WI38 (cell line): ENCODE measurements around the gene CAP1.
"Not testable (repeated sequence)": the region's sequence is repeated elsewhere in the genome, so short reads cannot be mapped to it uniquely, and the experiment has no call there.

Experiments
- H3K4me3 ChIP-seq: 2 replicates; pipeline ENCODE4 v1.5.1; 2011; ENCODE audit warnings: low read depth, mild to moderate bottlenecking, control low read depth, low read length
- CTCF ChIP-seq: IDR thresholded peaks from 2 replicates; pipeline ENCODE4 v1.5.1; 2012; ENCODE audit warnings: low read depth, mild to moderate bottlenecking, control low read depth, low read length

CAP1 gene

GRCh38 chr1:40034869-40035268, 5.7 kb upstream of the CAP1 start:
- H3K4me3 ChIP-seq: no peak overlapping the region
- no peak for TF ChIP-seq CTCF

DNA sequence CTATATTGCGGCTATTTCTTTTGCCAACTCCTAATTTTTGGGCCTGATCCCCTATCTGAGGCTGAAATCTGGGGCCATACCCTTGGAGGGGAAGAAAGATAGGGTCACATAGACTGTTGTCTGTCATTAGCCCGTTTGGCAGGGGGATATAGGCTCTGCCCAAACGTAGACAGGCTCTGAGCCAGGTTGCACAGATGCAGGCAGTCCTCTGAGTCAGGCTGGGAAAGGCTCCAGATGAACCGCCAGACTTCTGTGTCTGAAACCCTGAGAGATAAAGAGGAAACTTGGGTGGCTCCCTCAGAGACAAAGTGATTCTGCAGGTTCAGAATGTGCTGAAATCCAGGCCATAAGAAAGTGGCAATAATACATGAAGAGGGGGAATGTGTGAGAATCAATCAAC, 4.0 kb upstream of the CAP1 start:
- H3K4me3 ChIP-seq: no peak overlapping the region
- no peak for TF ChIP-seq CTCF

- H3K4me3 ChIP-seq: not testable (repeated sequence)
Measured at GRCh38 chr1:40037254-40037653, 3.3 kb upstream of the CAP1 start.

- TF ChIP-seq CTCF: no peak
- no peak overlapping the region for H3K4me3 ChIP-seq
Measured at GRCh38 chr1:40038697-40039096, 1.8 kb upstream of the CAP1 start.

DNA sequence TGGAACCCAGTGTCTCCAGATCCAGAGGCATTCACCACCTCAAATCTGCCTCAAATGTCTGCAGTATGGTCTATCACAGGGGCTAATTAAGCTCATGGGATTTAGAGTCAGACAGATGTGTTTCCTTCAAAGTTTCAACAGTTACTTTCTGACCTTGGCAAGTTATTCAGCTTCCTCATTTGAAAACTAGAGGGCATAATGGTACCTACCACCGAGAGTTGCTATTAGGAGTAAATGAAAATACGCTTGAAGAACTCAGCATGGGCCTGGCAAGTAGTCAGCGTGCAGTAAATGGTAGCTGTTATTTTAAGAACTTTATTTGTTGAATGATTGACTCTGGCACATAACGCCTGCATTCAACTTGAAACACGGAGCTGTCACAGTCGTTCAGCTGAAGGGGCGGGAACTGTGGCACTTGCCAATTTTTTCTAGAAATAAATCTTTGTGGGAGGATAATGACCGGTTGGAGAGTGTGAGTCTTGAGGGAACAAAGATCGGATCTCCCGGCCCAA, 1.2 kb upstream of the CAP1 start:
- peak overlapping the region; percentile 99 for H3K4me3 ChIP-seq
- no peak for TF ChIP-seq CTCF

DNA sequence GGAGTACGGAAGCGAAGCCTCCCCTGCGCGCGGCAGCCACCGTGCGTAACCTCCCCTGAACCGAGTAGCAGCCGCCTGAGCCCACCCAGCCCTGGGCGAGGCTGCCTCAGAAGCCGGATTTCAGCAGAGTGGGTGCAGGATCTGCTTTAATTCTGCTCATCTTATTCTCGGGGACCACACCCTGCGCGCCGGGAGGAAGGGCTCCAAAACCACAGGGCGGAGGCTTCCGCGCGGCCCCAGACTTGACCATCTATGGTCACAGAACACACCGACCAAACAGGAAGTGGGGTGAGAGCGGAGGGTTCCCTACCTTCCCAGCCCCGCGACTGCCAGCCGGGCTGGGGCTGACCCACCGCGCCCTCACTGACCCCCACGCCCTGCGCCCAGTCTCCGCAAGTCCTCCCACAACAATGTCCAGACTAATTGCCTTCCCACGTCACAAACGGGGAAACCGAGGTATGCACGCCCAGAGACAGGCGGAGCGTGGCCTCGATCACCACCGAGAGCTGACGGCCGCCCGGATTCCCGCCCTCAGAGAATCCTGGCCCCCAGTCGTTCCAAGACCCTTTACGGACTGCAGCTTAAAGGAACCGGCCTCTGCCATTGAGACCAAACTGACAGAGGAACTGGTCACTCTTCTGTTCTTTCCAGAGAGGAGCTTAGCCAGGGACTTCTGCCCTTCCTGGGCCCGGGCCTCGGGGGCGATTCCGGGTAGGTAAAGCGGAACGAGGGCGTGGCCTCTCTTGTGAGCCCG, 595 bp upstream of the CAP1 start:
- H3K4me3 ChIP-seq: peak overlapping the region; percentile 99
- TF ChIP-seq CTCF: no peak

- no peak for TF ChIP-seq CTCF
- peak overlapping the region; percentile 99 for H3K4me3 ChIP-seq
Measured at GRCh38 chr1:40041466-40041838, 923 bp downstream of the CAP1 start.

DNA sequence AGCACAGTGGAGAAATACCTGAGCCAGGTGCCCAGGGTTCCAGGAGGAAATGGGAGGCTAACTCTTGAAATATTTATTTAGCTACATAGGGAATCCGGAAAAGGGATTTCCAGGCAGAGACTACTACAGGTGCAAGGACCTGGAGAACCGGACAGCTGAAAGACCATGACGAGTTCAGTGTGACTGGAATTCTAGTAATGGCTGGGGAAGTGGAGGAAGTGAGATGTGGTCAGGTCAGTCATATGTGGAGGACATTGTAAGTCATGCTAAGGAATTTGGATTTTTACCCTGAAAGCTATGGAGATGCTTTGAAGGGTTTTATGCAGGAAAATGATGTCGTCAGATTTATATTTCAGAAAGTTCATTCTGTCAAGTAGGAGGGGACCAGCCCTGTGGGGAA, 1.8 kb downstream of the CAP1 start:
- TF ChIP-seq CTCF: no peak
- H3K4me3 ChIP-seq: peak overlapping the region; percentile 99
